GM23338 (cell line): ENCODE data around the gene SYT2. TPM values are rescaled to one million over a fixed set of nuclear protein-coding genes. Genes with fewer than 3 reads are reported as not detected.
A peak's percentile ranks its signal among the peaks of the same experiment; 100 is the strongest.
"Not testable (repeated sequence)": the region's sequence is repeated elsewhere in the genome, so short reads cannot be mapped to it uniquely, and the experiment has no call there.

ENCODE experiments used
- ATAC-seq: fragments of 200-7000 bp; cut with Tn5 transposase; 3 replicates; pipeline ENCODE4 v1.9.1; 2020
- DNase-seq: peaks from one replicate; pipeline ENCODE4 v3.0.0-alpha.2; 2015; ENCODE audit warnings: low spot score
- H2AFZ ChIP-seq: fragments of 200-600 bp; sonication (generic); 2 replicates; pipeline ENCODE4 v1.8.0; 2016; ENCODE audit warnings: antibody characterized with exemption, mild to moderate bottlenecking, moderate library complexity
- H3F3A ChIP-seq: fragments of 200-600 bp; sonication (generic); replicated peaks from 2 replicates; pipeline ENCODE4 v1.8.0; 2017; ENCODE audit warnings: antibody characterized with exemption, mixed run types, low read depth
- H3K27ac ChIP-seq: fragments of 200-600 bp; sonication (generic); 2 replicates; pipeline ENCODE4 v1.6.1; 2016; ENCODE audit warnings: low read depth
- H3K27me3 ChIP-seq: fragments of 200-600 bp; sonication (generic); 2 replicates; pipeline ENCODE4 v1.8.0; 2016; ENCODE audit warnings: mild to moderate bottlenecking, mixed run types, moderate library complexity; ENCODE audit not compliant: insufficient read depth
- H3K36me3 ChIP-seq: fragments of 200-600 bp; sonication (generic); 2 replicates; pipeline ENCODE4 v1.8.0; 2016; ENCODE audit warnings: mild to moderate bottlenecking; ENCODE audit not compliant: insufficient read depth
- H3K4me1 ChIP-seq: fragments of 200-600 bp; sonication (generic); 2 replicates; pipeline ENCODE4 v1.8.0; 2016; ENCODE audit warnings: mild to moderate bottlenecking, moderate library complexity; ENCODE audit not compliant: insufficient read depth
- H3K4me2 ChIP-seq: fragments of 200-600 bp; sonication (generic); 2 replicates; pipeline ENCODE4 v1.7.1; 2017; ENCODE audit warnings: mixed run types
- H3K4me3 ChIP-seq: fragments of 200-600 bp; sonication (generic); 2 replicates; pipeline ENCODE4 v1.6.1; 2016; ENCODE audit warnings: mixed run types
- H3K79me2 ChIP-seq: fragments of 200-600 bp; sonication (generic); replicated peaks from 2 replicates; pipeline ENCODE4 v1.8.0; 2017; ENCODE audit warnings: mild to moderate bottlenecking; ENCODE audit not compliant: insufficient read depth
- H3K9me2 ChIP-seq: fragments of 200-600 bp; sonication (generic); 2 replicates; pipeline ENCODE4 v1.8.0; 2017; ENCODE audit not compliant: insufficient read depth
- H4K20me1 ChIP-seq: fragments of 200-600 bp; sonication (generic); replicated peaks from 2 replicates; pipeline ENCODE4 v1.8.0; 2017; ENCODE audit warnings: mild to moderate bottlenecking; ENCODE audit not compliant: insufficient read depth
- H3K27ac Mint-ChIP-seq: 2 replicates; pipeline ENCODE4 v1.8.0; 2020; ENCODE audit warnings: inconsistent platforms, mild to moderate bottlenecking, moderate library complexity, mixed read lengths
- H3K27me3 Mint-ChIP-seq: 3 replicates; pipeline ENCODE4 v1.8.0; 2022; ENCODE audit warnings: low read depth, mild to moderate bottlenecking, moderate library complexity, mixed read lengths, inconsistent platforms; ENCODE audit not compliant: insufficient read depth, poor library complexity
- H3K36me3 Mint-ChIP-seq: 3 replicates; pipeline ENCODE4 v1.8.0; 2021; ENCODE audit warnings: low read depth, mild to moderate bottlenecking, inconsistent platforms, moderate library complexity, mixed read lengths
- H3K4me1 Mint-ChIP-seq: 3 replicates; pipeline ENCODE4 v1.8.0; 2020; ENCODE audit warnings: mild to moderate bottlenecking, inconsistent platforms, mixed read lengths
- H3K4me3 Mint-ChIP-seq: 3 replicates; pipeline ENCODE4 v1.8.0; 2021; ENCODE audit warnings: moderate library complexity, mild to moderate bottlenecking, inconsistent platforms, mixed read lengths
- H3K9me3 Mint-ChIP-seq: 3 replicates; pipeline ENCODE4 v1.8.0; 2020; ENCODE audit warnings: moderate library complexity, mild to moderate bottlenecking, inconsistent platforms, mixed read lengths
- EZH2 ChIP-seq: fragments of 200-600 bp; sonication (generic); IDR thresholded peaks from one replicate; pipeline ENCODE4 v1.8.0; 2017; ENCODE audit warnings: antibody characterized with exemption, mild to moderate bottlenecking, low read depth; ENCODE audit not compliant: unreplicated experiment
- EZH2phosphoT487 ChIP-seq: fragments of 200-600 bp; sonication (generic); IDR thresholded peaks from one replicate; pipeline ENCODE4 v1.8.1; 2018; ENCODE audit warnings: antibody characterized with exemption; ENCODE audit not compliant: unreplicated experiment
- POLR2AphosphoS5 ChIP-seq: IDR thresholded peaks from 2 replicates; pipeline ENCODE4 v1.6.1; 2016; ENCODE audit warnings: antibody characterized with exemption, low read depth
- REST ChIP-seq: IDR thresholded peaks from one replicate; pipeline ENCODE4 v1.6.1; 2018; ENCODE audit warnings: antibody characterized with exemption; ENCODE audit not compliant: unreplicated experiment
- ZNF462 ChIP-seq: fragments of 250-450 bp; sonication (Bioruptor Pico); IDR thresholded peaks from 2 replicates; pipeline ENCODE4 v1.5.0; 2020; ENCODE audit warnings: mild to moderate bottlenecking, moderate library complexity
- polyA plus RNA-seq: library from polyadenylated mRNA; unstranded; fragments of >200 nt; fragmentation: Nextera tagmentation; extraction: Ambion mirVana; gene quantifications from 2 replicates; pipeline ENCODE4 v1.2.1, GENCODE V29; 2016
- total RNA-seq: library from RNA; depleted of rRNA; stranded (reverse); fragments of >200 nt; shearing (Covaris generic); gene quantifications from 2 replicates; pipeline ENCODE4 v1.2.3, GENCODE V29; 2014

Gene SYT2
- total and polyA plus RNA-seq, 2 experiments from 2014 or later, result 2.4 to 12.5 TPM

GRCh38 chr1:202624088-202624780 lies 86.0 kb downstream of the SYT2 start:
- Mint-ChIP-seq H3K4me3 (no peak overlapping the region), H3K27me3 (peaks cover 6% of the 10 kb centered on the region), H3K9me3 (no peaks in the 10 kb centered on the region), H3K36me3 (no peaks in the 10 kb centered on the region), H3K4me1 (peaks cover 24% of the 10 kb centered on the region), H3K27ac (no peak overlapping the region)
- no peak overlapping the region for H3K27ac ChIP-seq
- no peak overlapping the region for H3K4me3 ChIP-seq
- H3K4me1 ChIP-seq, result peaks cover 12% of the 10 kb centered on the region; the same call in 1 of the 2 replicates
- no peaks in the 10 kb centered on the region; the same call in 1 of the 2 replicates for H4K20me1 ChIP-seq
- no peaks in the 10 kb centered on the region for H3K36me3 ChIP-seq
- DNase-seq (no peak), ATAC-seq (no peak)
- TF ChIP-seq ZNF462 (CRISPR knock-in tag), result no peak
- no peak for TF ChIP-seq EZH2
- TF ChIP-seq POLR2AphosphoS5, result no peak
- no peak for TF ChIP-seq REST
- TF ChIP-seq EZH2phosphoT487, result no peak
- H3K79me2 ChIP-seq, result no peaks in the 10 kb centered on the region
- no peaks in the 10 kb centered on the region for H3K27me3 ChIP-seq
- H3K9me2 ChIP-seq, result no peaks in the 10 kb centered on the region
- H2AFZ ChIP-seq, result no peak overlapping the region
- H3F3A ChIP-seq, result 0 out of 2 replicates have a peak, but pooled peaks cover 6% of the 10 kb centered on the region
- no peak overlapping the region for H3K4me2 ChIP-seq

- not testable (repeated sequence) for H3K27me3 ChIP-seq, H4K20me1 ChIP-seq, H3K27me3 Mint-ChIP-seq, H3K9me3 Mint-ChIP-seq, H3K9me2 ChIP-seq, H3K36me3 Mint-ChIP-seq, H3K27ac ChIP-seq, H3K4me3 Mint-ChIP-seq, H3K4me2 ChIP-seq, H3K36me3 ChIP-seq, H3F3A ChIP-seq, H2AFZ ChIP-seq, H3K4me3 ChIP-seq, H3K79me2 ChIP-seq, DNase-seq
- peaks cover 32% of the 10 kb centered on the region for H3K4me1 Mint-ChIP-seq
- peaks cover 12% of the 10 kb centered on the region; the same call in 1 of the 2 replicates for H3K4me1 ChIP-seq
- H3K27ac Mint-ChIP-seq, result peak overlapping the region; percentile 26; the same call in 1 of the 2 replicates
- peak; percentile 7; the same call in 2 of the 3 replicates for ATAC-seq
Measured at GRCh38 chr1:202623476-202623875, 86.8 kb downstream of the SYT2 start.
